Astrocyte (in vitro differentiated cells and primary cell): Measurements from ENCODE around the gene HOXA5.

Experiments used
- EZH2 ChIP-seq: IDR thresholded peaks from 2 replicates; pipeline ENCODE4 v1.6.1; 2012; ENCODE audit warnings: mild to moderate bottlenecking, low read length, inconsistent platforms; ENCODE audit not compliant: insufficient read depth
- TF ChIP-seq, protein P1 (sequence below): IDR thresholded peaks from 2 replicates; pipeline ENCODE4 v1.5.1; 2011; ENCODE audit warnings: low read depth, mild to moderate bottlenecking, inconsistent platforms, low read length, moderate library complexity; ENCODE audit not compliant: insufficient read depth

DNA sequence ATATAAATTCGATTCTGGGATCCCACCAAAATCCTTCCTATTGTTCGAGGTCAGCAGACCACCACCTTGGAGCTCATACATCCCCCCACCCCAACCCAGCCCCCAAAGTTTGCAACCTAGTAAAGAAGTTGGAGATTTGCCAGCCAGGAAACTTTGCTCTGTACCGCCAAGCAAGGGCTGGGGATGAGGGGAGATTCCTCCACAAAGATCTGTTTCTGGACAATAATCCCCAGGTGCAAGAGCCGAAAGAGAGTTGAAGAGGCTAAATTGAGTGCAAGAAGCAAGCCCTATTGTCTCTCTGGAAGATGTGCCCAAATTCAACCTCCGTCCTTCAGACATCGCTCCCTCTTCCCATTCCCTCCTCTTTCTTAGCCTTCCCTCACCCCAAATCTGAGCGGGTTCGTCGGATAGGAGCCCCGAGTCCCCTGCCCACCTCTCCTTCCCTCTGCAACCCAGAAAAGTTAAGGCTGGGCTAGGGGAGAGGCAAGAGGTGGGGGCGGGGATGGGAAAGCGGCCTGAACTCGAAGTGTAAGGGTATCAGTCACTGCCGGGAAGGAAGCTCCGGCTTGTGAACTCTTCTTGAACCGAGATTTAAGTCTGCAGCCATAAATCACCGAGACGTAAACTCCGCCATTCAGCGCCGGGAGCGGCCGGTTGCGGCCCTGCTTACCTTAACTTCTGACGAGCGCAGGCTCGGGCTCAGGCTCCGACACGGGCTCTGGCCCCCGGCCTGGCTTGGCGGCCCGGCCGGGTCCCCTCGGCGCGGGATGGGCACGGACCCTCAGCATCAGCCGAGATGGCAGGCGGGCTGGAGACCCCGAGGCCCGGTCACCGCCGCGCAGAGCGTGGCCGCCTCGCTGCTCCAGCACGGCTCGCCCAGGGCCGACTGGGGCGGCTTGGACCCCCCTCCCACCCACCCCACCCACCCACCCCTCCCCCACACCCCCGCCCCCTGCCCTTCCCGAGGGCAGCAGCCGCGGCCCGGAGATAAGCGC is 30.2 kb downstream of the HOXA5 start:
- TF ChIP-seq, protein P1, sequence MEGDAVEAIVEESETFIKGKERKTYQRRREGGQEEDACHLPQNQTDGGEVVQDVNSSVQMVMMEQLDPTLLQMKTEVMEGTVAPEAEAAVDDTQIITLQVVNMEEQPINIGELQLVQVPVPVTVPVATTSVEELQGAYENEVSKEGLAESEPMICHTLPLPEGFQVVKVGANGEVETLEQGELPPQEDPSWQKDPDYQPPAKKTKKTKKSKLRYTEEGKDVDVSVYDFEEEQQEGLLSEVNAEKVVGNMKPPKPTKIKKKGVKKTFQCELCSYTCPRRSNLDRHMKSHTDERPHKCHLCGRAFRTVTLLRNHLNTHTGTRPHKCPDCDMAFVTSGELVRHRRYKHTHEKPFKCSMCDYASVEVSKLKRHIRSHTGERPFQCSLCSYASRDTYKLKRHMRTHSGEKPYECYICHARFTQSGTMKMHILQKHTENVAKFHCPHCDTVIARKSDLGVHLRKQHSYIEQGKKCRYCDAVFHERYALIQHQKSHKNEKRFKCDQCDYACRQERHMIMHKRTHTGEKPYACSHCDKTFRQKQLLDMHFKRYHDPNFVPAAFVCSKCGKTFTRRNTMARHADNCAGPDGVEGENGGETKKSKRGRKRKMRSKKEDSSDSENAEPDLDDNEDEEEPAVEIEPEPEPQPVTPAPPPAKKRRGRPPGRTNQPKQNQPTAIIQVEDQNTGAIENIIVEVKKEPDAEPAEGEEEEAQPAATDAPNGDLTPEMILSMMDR, result no peak
- peak; percentile 60 for TF ChIP-seq EZH2
